ENCODE results near the gene LY6G6D. TPM values are rescaled to one million over a fixed set of nuclear protein-coding genes. Genes with fewer than 3 reads are reported as not detected.

The LY6G6D gene
- total RNA-seq, 1 experiment from 2014 or later = not detected

DNA sequence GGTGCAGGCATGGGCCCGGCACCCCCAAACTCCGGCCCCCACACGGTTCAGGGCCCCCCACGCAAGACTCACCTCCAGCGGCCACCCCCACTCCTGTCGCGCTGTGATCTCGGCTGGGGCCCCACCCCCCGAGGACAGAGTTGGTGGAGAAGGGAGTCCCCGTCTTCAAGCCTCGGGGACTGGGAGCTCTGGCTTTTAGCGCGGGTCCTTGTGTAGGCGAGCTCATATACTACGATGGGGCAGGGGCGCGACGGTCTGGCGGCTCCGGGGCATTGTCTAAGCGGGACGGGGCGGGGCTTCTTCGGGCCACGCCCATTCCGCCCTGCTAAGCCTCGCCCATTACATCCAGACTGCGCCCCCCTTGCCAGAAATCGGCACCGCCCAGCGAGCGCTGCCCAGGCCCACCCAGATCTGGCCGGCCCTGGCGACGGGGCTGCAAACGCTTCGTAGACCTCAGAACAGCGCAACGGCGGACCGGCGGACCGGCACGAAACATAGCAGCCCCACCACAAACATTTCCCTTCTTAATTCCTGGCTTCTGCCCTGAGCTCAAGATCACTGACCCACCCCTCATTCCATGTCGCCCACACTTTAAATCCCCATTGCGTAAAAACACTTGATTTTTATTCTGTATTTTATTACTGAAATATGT is 15.0 kb downstream of the LY6G6D start:
- intact Hi-C loops (cut with micrococcal nuclease; ENCODE audit: unreplicated experiment) = loop anchor here (1.0 kb wide), 6 partner anchors 8 to 100 kb away; no protein-coding TSS in a partner anchor
- POLR2A ChIA-PET = interaction anchor here (0.5 to 2.0 kb wide), 12 partner anchors 8 to 133 kb away, joined by 3 to 59 read pairs (median 6); partner anchors contain the start of genes ABHD16A, HSPA1A, HSPA1B and HSPA1L
- H3K36me3 Mint-ChIP-seq (ENCODE audit: insufficient read depth, unreplicated experiment) = peaks cover 93% of the 10 kb centered on the region
- TSS peak; percentile 41 for BruUV-seq (replicated peaks)
- H3K36me3 ChIP-seq (ENCODE audit: control insufficient read depth, insufficient read depth, low read length) = peaks cover 9% of the 10 kb centered on the region
- CTCF ChIA-PET = interaction anchor here (0.6 to 2.5 kb wide), 17 partner anchors 9 to 414 kb away, joined by 3 to 30 read pairs (median 4); partner anchors contain the start of genes HSPA1B, LSM2, LY6G5C and MSH5
- peaks cover 27% of the 10 kb centered on the region for H3K4me1 Mint-ChIP-seq (ENCODE audit: low read depth, unreplicated experiment)
- peak overlapping the region; percentile 87 for H3K4me3 Mint-ChIP-seq (ENCODE audit: unreplicated experiment)
- no peaks in the 10 kb centered on the region for H3K9me3 Mint-ChIP-seq (ENCODE audit: unreplicated experiment)
- DNase-seq = peak; percentile 78 to 87
- peak overlapping the region; percentile 84 for H3K27ac Mint-ChIP-seq (ENCODE audit: unreplicated experiment)
- H3K9me3 ChIP-seq = no peaks in the 10 kb centered on the region
- peak overlapping the region; percentile 58 for H3K4me3 ChIP-seq (ENCODE audit: low read depth, low read length)
- H3K4me1 ChIP-seq = peaks cover 16% of the 10 kb centered on the region
- H3K27me3 ChIP-seq (replicated peaks; ENCODE audit: control insufficient read depth, insufficient read depth, low read length) = no peaks in the 10 kb centered on the region
- TF ChIP-seq, protein P1, sequence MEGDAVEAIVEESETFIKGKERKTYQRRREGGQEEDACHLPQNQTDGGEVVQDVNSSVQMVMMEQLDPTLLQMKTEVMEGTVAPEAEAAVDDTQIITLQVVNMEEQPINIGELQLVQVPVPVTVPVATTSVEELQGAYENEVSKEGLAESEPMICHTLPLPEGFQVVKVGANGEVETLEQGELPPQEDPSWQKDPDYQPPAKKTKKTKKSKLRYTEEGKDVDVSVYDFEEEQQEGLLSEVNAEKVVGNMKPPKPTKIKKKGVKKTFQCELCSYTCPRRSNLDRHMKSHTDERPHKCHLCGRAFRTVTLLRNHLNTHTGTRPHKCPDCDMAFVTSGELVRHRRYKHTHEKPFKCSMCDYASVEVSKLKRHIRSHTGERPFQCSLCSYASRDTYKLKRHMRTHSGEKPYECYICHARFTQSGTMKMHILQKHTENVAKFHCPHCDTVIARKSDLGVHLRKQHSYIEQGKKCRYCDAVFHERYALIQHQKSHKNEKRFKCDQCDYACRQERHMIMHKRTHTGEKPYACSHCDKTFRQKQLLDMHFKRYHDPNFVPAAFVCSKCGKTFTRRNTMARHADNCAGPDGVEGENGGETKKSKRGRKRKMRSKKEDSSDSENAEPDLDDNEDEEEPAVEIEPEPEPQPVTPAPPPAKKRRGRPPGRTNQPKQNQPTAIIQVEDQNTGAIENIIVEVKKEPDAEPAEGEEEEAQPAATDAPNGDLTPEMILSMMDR (IDR thresholded peaks at IDR 0.05; ENCODE audit: insufficient read depth in 1 of 2, low read depth in 1 of 2, low read length in 1 of 2, severe bottlenecking in 1 of 2, unreplicated experiment in 1 of 2) = peak in 1 of 2 experiments; percentile 14
- H3K27me3 Mint-ChIP-seq (ENCODE audit: insufficient read depth, unreplicated experiment) = no peaks in the 10 kb centered on the region

- H3K36me3 ChIP-seq (ENCODE audit: control insufficient read depth, insufficient read depth, low read length) = peaks cover 9% of the 10 kb centered on the region
- Mint-ChIP-seq H3K4me3 (ENCODE audit: unreplicated experiment) (peak overlapping the region; percentile 87), H3K27me3 (ENCODE audit: insufficient read depth, unreplicated experiment) (no peaks in the 10 kb centered on the region), H3K36me3 (ENCODE audit: insufficient read depth, unreplicated experiment) (peaks cover 96% of the 10 kb centered on the region), H3K4me1 (ENCODE audit: low read depth, unreplicated experiment) (peaks cover 27% of the 10 kb centered on the region), H3K27ac (ENCODE audit: unreplicated experiment) (peak overlapping the region; percentile 84), H3K9me3 (ENCODE audit: unreplicated experiment) (no peaks in the 10 kb centered on the region)
- no peaks in the 10 kb centered on the region for H3K9me3 ChIP-seq
- CTCF ChIA-PET = interaction anchor here (1.2 to 2.5 kb wide), 7 partner anchors 9 to 97 kb away, joined by 3 to 30 read pairs (median 5); partner anchors contain the start of genes HSPA1B and MSH5
- H3K4me1 ChIP-seq = peaks cover 16% of the 10 kb centered on the region
- BruUV-seq (replicated peaks) = no TSS peak
- H3K4me3 ChIP-seq (ENCODE audit: low read depth, low read length) = no peak overlapping the region
- H3K27me3 ChIP-seq (replicated peaks; ENCODE audit: control insufficient read depth, insufficient read depth, low read length) = no peaks in the 10 kb centered on the region
- intact Hi-C loops (cut with micrococcal nuclease; ENCODE audit: unreplicated experiment) = loop anchor here (1.0 kb wide), 1 partner anchor 8 kb away; no protein-coding TSS in a partner anchor
- TF ChIP-seq, protein P1 (IDR thresholded peaks at IDR 0.05; ENCODE audit: insufficient read depth in 1 of 2, low read depth in 1 of 2, low read length in 1 of 2, severe bottlenecking in 1 of 2, unreplicated experiment in 1 of 2) = no peak
- DNase-seq = no peak
- POLR2A ChIA-PET = interaction anchor here (0.5 to 2.0 kb wide), 8 partner anchors 8 to 1242 kb away, joined by 3 to 59 read pairs (median 6); partner anchors contain the start of genes HSPA1B, MSH5 and NEU1
Observed at GRCh38 chr6:31730631-31731086, 15.5 kb downstream of the LY6G6D start.

DNA sequence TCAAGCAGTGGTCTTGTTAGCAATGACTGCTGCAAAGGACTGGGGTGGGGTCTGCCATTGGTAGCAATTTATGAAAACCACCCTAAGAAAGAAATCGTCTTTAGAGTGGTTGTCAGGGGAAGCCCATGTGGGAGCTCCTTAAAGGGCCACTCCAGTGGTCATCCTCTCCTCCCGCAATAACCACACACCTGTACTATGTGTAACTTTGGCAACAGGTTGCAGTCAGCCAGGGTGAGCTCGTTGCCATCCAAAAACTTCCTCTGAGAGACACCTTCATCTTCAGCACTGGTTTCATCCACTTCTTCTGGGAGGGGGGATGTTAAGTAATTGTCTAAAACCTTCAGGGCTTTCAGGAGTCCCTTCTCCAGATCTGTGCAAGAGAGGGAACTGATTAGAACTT is 16.9 kb downstream of the LY6G6D start:
- H3K27me3 ChIP-seq (replicated peaks; ENCODE audit: control insufficient read depth, insufficient read depth, low read length) = no peaks in the 10 kb centered on the region
- TF ChIP-seq, protein P1 (IDR thresholded peaks at IDR 0.05; ENCODE audit: insufficient read depth in 1 of 2, low read depth in 1 of 2, low read length in 1 of 2, severe bottlenecking in 1 of 2, unreplicated experiment in 1 of 2) = no peak
- intact Hi-C loops (cut with micrococcal nuclease; ENCODE audit: unreplicated experiment) = no loop called here
- Mint-ChIP-seq H3K4me1 (ENCODE audit: low read depth, unreplicated experiment) (peaks cover 27% of the 10 kb centered on the region), H3K27me3 (ENCODE audit: insufficient read depth, unreplicated experiment) (no peaks in the 10 kb centered on the region), H3K36me3 (ENCODE audit: insufficient read depth, unreplicated experiment) (peaks cover 97% of the 10 kb centered on the region), H3K4me3 (ENCODE audit: unreplicated experiment) (no peak overlapping the region), H3K9me3 (ENCODE audit: unreplicated experiment) (no peaks in the 10 kb centered on the region), H3K27ac (ENCODE audit: unreplicated experiment) (no peak overlapping the region)
- CTCF ChIA-PET = no interaction called here
- POLR2A ChIA-PET = no interaction called here
- DNase-seq = no peak
- H3K4me1 ChIP-seq = peaks cover 20% of the 10 kb centered on the region
- no peak overlapping the region for H3K4me3 ChIP-seq (ENCODE audit: low read depth, low read length)
- BruUV-seq (replicated peaks) = no TSS peak
- H3K9me3 ChIP-seq = no peaks in the 10 kb centered on the region
- peaks cover 9% of the 10 kb centered on the region for H3K36me3 ChIP-seq (ENCODE audit: control insufficient read depth, insufficient read depth, low read length)

Data from Caco-2 (cell line).